ENCODE results near the gene HORMAD1.
"Not testable (repeated sequence)": the region's sequence is repeated elsewhere in the genome, so short reads cannot be mapped to it uniquely, and the experiment has no call there.

The HORMAD1 gene, protein sequence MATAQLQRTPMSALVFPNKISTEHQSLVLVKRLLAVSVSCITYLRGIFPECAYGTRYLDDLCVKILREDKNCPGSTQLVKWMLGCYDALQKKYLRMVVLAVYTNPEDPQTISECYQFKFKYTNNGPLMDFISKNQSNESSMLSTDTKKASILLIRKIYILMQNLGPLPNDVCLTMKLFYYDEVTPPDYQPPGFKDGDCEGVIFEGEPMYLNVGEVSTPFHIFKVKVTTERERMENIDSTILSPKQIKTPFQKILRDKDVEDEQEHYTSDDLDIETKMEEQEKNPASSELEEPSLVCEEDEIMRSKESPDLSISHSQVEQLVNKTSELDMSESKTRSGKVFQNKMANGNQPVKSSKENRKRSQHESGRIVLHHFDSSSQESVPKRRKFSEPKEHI

GRCh38 chr1:150720703-150721102, at the start of gene HORMAD1:
Gene HORMAD1, minus strand, starts transcription at chr1:150720895. Its CDS starts 1,390 bp downstream, at chr1:150719505.
- Mint-ChIP-seq H3K4me3 (no peak within 1 kb of the TSS), H3K27ac (no peak within 1 kb of the TSS), H3K9me3 (ENCODE audit: low read depth) (no peaks in the 10 kb centered on the region), H3K4me1 (ENCODE audit: low read depth) (no peaks in the 10 kb centered on the region), H3K36me3 (no peaks in the 10 kb centered on the region), H3K27me3 (no peaks in the 10 kb centered on the region)

- peaks cover 40% of the 10 kb centered on the region for H3K4me1 Mint-ChIP-seq (ENCODE audit: low read depth)
- not testable (repeated sequence) for H3K27ac Mint-ChIP-seq; H3K27me3 Mint-ChIP-seq; H3K36me3 Mint-ChIP-seq; H3K4me3 Mint-ChIP-seq; H3K9me3 Mint-ChIP-seq (ENCODE audit: low read depth)
Observed at GRCh38 chr1:150767704-150768103, 47.0 kb upstream of the HORMAD1 start.

- peaks cover 47% of the 10 kb centered on the region for H3K4me1 Mint-ChIP-seq (ENCODE audit: low read depth)
- not testable (repeated sequence) for H3K9me3 Mint-ChIP-seq (ENCODE audit: low read depth); H3K36me3 Mint-ChIP-seq; H3K27me3 Mint-ChIP-seq
- H3K27ac Mint-ChIP-seq: peak overlapping the region; percentile 99
- peak overlapping the region; percentile 98 for H3K4me3 Mint-ChIP-seq
Observed at GRCh38 chr1:150765977-150766301, 45.2 kb upstream of the HORMAD1 start.

DNA sequence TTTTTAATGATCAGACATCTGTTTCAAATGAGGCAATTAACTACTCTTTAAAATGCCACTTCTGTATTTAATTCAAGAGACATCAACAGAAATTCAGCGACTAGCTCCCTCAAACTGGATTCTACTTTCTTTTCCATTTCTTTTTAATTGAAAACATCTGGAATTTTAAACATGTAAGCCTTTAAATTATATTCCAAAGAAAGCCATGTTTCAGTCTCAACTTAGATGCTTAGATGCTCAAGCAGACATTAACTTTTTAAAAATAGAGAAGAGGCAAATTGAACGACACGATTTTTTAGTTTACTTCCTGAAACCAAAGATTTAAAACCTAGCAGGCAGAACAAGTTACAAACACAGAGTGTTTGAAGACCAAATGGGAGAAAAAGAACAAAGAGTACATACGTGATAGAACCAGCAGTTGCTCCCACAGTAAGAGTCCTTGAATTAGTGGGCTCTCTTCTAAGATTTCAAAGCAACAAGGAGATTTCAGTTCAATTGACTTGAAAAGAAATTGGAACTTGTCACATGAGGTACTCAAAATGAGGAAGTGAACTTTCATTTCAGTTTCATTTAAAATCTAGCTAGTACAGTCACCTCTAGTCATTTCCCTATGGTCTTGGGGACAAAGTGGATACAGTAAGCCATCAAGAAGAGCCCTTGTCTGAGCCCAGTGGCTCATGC, 44.7 kb upstream of the HORMAD1 start, which contains the start of gene CTSS:
Gene CTSS, minus strand, starts transcription at position 483 of the 681 bp plus-strand sequence. CDS start 1,015 bp downstream, outside the sequence.
- peak within 1 kb of the TSS; percentile 99 for H3K27ac Mint-ChIP-seq
- no peaks in the 10 kb centered on the region for H3K27me3 Mint-ChIP-seq
- H3K36me3 Mint-ChIP-seq: peaks cover 8% of the 10 kb centered on the region
- H3K4me1 Mint-ChIP-seq (ENCODE audit: low read depth): peaks cover 45% of the 10 kb centered on the region
- H3K4me3 Mint-ChIP-seq: peak within 1 kb of the TSS; percentile 98
- H3K9me3 Mint-ChIP-seq (ENCODE audit: low read depth): no peaks in the 10 kb centered on the region

- no peaks in the 10 kb centered on the region for H3K27me3 Mint-ChIP-seq
- no peaks in the 10 kb centered on the region for H3K9me3 Mint-ChIP-seq (ENCODE audit: low read depth)
- peak overlapping the region; percentile 98 for H3K4me3 Mint-ChIP-seq
- H3K4me1 Mint-ChIP-seq (ENCODE audit: low read depth): peaks cover 50% of the 10 kb centered on the region
- peaks cover 14% of the 10 kb centered on the region for H3K36me3 Mint-ChIP-seq
- H3K27ac Mint-ChIP-seq: peak overlapping the region; percentile 99
Observed at GRCh38 chr1:150764617-150765101, 44.0 kb upstream of the HORMAD1 start.

- Mint-ChIP-seq H3K27me3 (no peaks in the 10 kb centered on the region), H3K36me3 (peaks cover 17% of the 10 kb centered on the region), H3K9me3 (ENCODE audit: low read depth) (no peaks in the 10 kb centered on the region), H3K4me1 (ENCODE audit: low read depth) (peaks cover 50% of the 10 kb centered on the region), H3K27ac (peak overlapping the region; percentile 54), H3K4me3 (peak overlapping the region; percentile 48)
Observed at GRCh38 chr1:150763018-150763417, 42.3 kb upstream of the HORMAD1 start.

DNA sequence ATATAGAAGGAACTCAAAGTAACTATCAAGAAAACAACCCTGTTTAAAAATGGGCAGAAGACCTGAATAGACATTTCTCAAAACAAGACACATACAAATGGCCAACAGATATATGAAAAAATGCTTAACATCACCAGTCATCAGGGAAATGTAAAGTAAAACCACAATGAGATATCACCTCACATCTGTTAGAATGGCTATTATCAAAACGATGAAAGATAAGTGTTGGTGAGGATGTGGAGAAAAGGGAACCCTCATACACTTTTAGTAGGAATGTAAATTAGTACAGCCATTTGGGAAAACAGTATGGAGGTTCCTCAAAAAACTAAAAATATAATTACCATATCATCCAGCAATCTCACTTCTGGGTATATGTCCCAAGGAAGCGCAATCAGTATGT, 41.9 kb upstream of the HORMAD1 start:
- H3K4me3 Mint-ChIP-seq: peak overlapping the region; percentile 48
- no peaks in the 10 kb centered on the region for H3K27me3 Mint-ChIP-seq
- H3K27ac Mint-ChIP-seq: peak overlapping the region; percentile 54
- H3K4me1 Mint-ChIP-seq (ENCODE audit: low read depth): peaks cover 50% of the 10 kb centered on the region
- no peaks in the 10 kb centered on the region for H3K9me3 Mint-ChIP-seq (ENCODE audit: low read depth)
- H3K36me3 Mint-ChIP-seq: peaks cover 17% of the 10 kb centered on the region

DNA sequence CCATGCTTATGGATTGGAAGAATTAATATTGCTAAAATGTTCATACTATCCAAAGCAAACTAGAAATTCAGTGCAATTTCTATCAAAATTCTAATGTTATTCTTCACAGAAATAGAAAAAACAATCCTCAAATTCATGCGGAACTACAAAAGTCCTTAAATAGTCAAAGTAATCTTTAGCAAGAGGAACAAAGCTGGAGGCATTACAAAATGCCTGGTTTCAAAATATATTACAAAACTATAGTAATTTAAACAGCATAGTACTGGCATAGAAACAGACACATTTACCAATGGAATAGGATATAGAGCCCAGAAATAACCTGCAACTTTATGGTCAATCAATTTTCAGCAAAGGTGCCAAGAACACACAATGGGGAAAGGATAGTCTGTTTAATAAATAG, 41.1 kb upstream of the HORMAD1 start:
- H3K27ac Mint-ChIP-seq: no peak overlapping the region
- H3K36me3 Mint-ChIP-seq: peaks cover 17% of the 10 kb centered on the region
- H3K4me3 Mint-ChIP-seq: peak overlapping the region; percentile 48
- no peaks in the 10 kb centered on the region for H3K9me3 Mint-ChIP-seq (ENCODE audit: low read depth)
- peaks cover 49% of the 10 kb centered on the region for H3K4me1 Mint-ChIP-seq (ENCODE audit: low read depth)
- no peaks in the 10 kb centered on the region for H3K27me3 Mint-ChIP-seq

- H3K9me3 Mint-ChIP-seq (ENCODE audit: low read depth): no peaks in the 10 kb centered on the region
- H3K4me1 Mint-ChIP-seq (ENCODE audit: low read depth): peaks cover 39% of the 10 kb centered on the region
- no peak overlapping the region for H3K4me3 Mint-ChIP-seq
- peak overlapping the region; percentile 16 for H3K27ac Mint-ChIP-seq
- peaks cover 17% of the 10 kb centered on the region for H3K36me3 Mint-ChIP-seq
- no peaks in the 10 kb centered on the region for H3K27me3 Mint-ChIP-seq
Observed at GRCh38 chr1:150760013-150760412, 39.3 kb upstream of the HORMAD1 start.

GRCh38 chr1:150753416-150753815, 32.7 kb upstream of the HORMAD1 start:
- Mint-ChIP-seq H3K4me3 (no peak overlapping the region), H3K4me1 (ENCODE audit: low read depth) (no peaks in the 10 kb centered on the region), H3K36me3 (peaks cover 9% of the 10 kb centered on the region), H3K9me3 (ENCODE audit: low read depth) (no peaks in the 10 kb centered on the region), H3K27ac (no peak overlapping the region), H3K27me3 (no peaks in the 10 kb centered on the region)

DNA sequence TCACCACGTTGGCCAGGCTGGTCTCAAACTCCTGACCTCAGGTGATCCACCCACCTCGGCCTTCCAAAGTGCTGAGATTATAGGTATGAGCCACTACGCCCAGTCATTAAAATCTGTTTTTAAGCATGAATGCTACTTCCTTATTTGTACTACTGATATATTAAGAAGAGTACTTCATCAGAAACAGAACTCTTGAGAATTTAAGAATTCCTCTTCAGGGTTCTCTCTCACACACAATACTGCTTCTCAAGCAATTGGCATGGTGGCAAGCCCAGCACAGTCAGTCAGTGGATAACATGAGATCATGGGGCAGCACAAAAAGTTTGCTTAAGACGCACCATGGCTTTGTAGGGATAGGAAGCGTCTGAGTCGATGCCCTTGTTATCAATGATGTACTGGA, 30.7 kb upstream of the HORMAD1 start:
- H3K9me3 Mint-ChIP-seq (ENCODE audit: low read depth): no peaks in the 10 kb centered on the region
- H3K36me3 Mint-ChIP-seq: peaks cover 9% of the 10 kb centered on the region
- H3K27me3 Mint-ChIP-seq: no peaks in the 10 kb centered on the region
- no peak overlapping the region for H3K27ac Mint-ChIP-seq
- no peak overlapping the region for H3K4me3 Mint-ChIP-seq
- no peaks in the 10 kb centered on the region for H3K4me1 Mint-ChIP-seq (ENCODE audit: low read depth)

DNA sequence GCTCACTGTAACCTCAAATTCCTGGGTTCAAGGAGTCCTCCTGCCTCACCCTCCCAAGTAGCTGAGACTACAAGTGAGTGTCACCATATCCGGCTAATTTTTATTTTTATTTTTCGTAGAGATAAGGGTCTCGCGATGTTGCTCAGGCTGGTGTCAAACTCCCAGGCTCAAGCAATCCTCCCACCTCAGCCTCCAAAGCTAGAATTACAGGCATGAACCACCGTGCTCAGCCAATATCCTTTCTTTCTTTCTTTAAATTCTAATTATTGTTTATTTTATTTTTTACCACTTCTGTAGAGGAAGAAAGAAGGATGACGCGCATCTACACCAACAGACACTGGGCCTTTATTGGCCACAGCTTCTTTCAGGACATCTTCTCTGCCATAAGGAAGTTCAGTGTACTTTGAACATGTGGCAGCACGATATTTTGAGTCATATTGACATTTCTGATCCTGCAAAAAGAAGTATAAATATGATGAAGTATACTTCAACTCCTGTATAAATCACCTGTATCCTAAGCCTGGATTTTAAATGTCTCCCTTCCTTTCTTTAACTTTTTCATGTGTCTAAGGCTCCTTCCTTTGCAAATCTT, 29.1 kb upstream of the HORMAD1 start:
- no peak overlapping the region for H3K4me3 Mint-ChIP-seq
- no peaks in the 10 kb centered on the region for H3K4me1 Mint-ChIP-seq (ENCODE audit: low read depth)
- H3K27me3 Mint-ChIP-seq: no peaks in the 10 kb centered on the region
- H3K9me3 Mint-ChIP-seq (ENCODE audit: low read depth): no peaks in the 10 kb centered on the region
- no peak overlapping the region for H3K27ac Mint-ChIP-seq
- H3K36me3 Mint-ChIP-seq: peaks cover 9% of the 10 kb centered on the region

DNA sequence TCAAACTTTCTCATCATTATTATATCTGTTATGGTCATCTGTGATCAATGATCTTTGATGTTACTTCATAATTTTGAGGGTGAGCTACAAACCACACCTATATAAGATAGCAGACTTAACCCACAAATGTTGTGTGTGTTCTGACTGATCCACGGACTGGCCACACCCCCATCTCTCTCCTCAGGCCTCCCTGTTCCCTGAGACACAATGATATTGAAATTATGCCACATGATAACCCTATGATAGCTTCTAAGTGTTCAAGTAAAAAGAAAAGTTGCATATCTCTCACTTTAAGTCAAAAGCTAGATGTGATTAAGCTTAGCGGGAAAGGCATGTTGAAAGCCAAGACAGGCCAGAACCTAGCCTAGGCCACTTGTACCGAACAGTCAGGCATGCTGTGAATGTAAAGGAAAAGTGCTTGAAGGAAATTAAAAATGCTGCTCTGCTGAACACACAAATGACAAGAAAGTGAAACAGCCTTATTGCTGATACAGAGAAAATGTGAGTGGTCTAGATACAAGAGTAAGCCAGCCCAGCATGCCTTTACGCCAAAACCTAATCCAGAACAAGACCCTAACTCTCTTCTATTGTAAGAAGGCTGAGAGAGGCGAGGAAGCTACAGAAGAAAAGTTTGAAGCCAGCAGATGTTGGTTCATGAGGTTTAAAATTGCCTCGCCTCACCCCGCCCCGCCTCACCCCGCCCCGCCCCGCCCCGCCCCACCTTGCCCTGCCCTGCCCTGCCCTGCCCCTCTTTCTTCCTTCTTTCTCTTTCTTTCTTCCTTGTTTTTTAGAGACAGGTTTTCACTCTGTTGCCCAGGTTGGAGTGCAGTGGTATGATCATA, 28.4 kb upstream of the HORMAD1 start:
- Mint-ChIP-seq H3K36me3 (peaks cover 9% of the 10 kb centered on the region), H3K9me3 (ENCODE audit: low read depth) (no peaks in the 10 kb centered on the region), H3K27me3 (no peaks in the 10 kb centered on the region), H3K4me1 (ENCODE audit: low read depth) (no peaks in the 10 kb centered on the region), H3K4me3 (no peak overlapping the region), H3K27ac (no peak overlapping the region)

- H3K4me3 Mint-ChIP-seq: no peak overlapping the region
- H3K9me3 Mint-ChIP-seq (ENCODE audit: low read depth): no peaks in the 10 kb centered on the region
- no peaks in the 10 kb centered on the region for H3K4me1 Mint-ChIP-seq (ENCODE audit: low read depth)
- no peaks in the 10 kb centered on the region for H3K27me3 Mint-ChIP-seq
- no peaks in the 10 kb centered on the region for H3K36me3 Mint-ChIP-seq
- H3K27ac Mint-ChIP-seq: no peak overlapping the region
Observed at GRCh38 chr1:150730130-150730721, 9.5 kb upstream of the HORMAD1 start.
